Fibroblast of the aortic adventitia (primary cell): ENCODE measurements around the gene ARL13B. TPM values are rescaled to one million over a fixed set of nuclear protein-coding genes. Genes with fewer than 3 reads are reported as not detected.

Experiments used
- DNase-seq: peaks from one replicate; pipeline ENCODE4 v3.0.0-alpha.2; 2010; ENCODE audit warnings: low read depth
- H3K4me3 ChIP-seq: 2 replicates; pipeline ENCODE4 v1.5.1; 2011; ENCODE audit warnings: low read depth, mild to moderate bottlenecking, control low read depth, low read length, moderate library complexity
- small RNA-seq: library from RNA; depleted of rRNA; stranded (forward); fragments of <200 nt; gene quantifications from one replicate; pipeline ENCODE3, GENCODE V24; 2012
- total RNA-seq: library from RNA; depleted of rRNA; stranded (reverse); fragments of >200 nt; gene quantifications from 2 replicates; pipeline ENCODE4 v1.2.3, GENCODE V29; 2012; ENCODE audit warnings: low replicate concordance
- TF ChIP-seq, protein P1 (sequence below): IDR thresholded peaks from 2 replicates; pipeline ENCODE4 v1.5.1; 2011; ENCODE audit warnings: mild to moderate bottlenecking, low read length, control low read depth, inconsistent platforms; ENCODE audit not compliant: insufficient read depth

ARL13B gene
- total RNA-seq, 1 donor, result 16.4 TPM

DNA sequence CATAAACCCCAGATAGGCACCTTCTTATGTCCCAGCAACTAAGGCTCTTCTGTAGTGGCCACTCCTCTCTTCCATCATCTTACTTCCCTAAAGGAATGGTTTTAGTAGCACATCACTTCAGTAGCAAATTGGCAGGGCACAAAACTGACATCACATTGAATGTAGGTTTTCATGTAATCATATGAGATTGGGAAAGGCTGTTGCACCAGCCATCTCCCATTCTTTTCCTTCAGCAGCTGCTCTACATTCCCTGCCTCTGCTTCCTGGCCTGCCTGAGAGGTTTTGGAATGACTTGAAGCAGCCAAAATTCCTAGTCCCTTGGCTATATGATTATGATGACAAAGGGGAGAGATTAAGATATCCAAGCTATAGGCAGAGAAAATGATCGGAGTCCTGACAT lies 119.4 kb downstream of the ARL13B start:
- TF ChIP-seq, protein P1, sequence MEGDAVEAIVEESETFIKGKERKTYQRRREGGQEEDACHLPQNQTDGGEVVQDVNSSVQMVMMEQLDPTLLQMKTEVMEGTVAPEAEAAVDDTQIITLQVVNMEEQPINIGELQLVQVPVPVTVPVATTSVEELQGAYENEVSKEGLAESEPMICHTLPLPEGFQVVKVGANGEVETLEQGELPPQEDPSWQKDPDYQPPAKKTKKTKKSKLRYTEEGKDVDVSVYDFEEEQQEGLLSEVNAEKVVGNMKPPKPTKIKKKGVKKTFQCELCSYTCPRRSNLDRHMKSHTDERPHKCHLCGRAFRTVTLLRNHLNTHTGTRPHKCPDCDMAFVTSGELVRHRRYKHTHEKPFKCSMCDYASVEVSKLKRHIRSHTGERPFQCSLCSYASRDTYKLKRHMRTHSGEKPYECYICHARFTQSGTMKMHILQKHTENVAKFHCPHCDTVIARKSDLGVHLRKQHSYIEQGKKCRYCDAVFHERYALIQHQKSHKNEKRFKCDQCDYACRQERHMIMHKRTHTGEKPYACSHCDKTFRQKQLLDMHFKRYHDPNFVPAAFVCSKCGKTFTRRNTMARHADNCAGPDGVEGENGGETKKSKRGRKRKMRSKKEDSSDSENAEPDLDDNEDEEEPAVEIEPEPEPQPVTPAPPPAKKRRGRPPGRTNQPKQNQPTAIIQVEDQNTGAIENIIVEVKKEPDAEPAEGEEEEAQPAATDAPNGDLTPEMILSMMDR, result no peak
- DNase-seq, result peak; percentile 51
- no peak overlapping the region for H3K4me3 ChIP-seq

DNA sequence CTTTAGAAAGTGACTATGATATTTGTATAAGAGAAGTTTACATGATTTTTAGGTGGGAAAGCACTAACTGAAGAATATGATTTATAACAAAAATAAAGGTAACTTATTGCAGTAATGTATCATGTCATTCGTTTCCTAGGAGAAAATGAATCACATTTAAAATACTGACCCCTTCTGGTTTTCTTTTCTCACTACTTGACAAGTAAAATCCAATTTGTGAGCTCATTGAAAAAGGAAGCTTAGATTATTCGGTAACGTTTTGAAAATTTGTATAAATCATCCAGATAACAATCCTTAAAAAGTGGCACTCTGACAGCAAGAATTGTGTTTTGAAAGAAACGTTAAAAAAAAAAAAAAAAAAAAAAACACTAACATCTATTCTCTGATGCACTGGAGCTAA lies 121.9 kb downstream of the ARL13B start:
- TF ChIP-seq, protein P1, result peak; percentile 25
- peak; percentile 29 for DNase-seq
- no peak overlapping the region for H3K4me3 ChIP-seq

Small RNA genes lying within 50 kb of the gene (small RNA-seq; reads per million reads assigned to genes)
- gene RF00019, result not detected
- gene RNU6-511P, result not detected

Other genes with a start within 250 kb of the ARL13B start
- 57.1 and 109 TPM in 2 replicates for gene PROS1, start 6.3 kb upstream of the ARL13B start, total RNA-seq
- gene STX19, start 48.4 kb downstream of the ARL13B start, total RNA-seq, result not detected in 2 replicates
- gene DHFR2, start 82.8 kb downstream of the ARL13B start, total RNA-seq, result 3.7 and 6.9 TPM in 2 replicates
- gene NSUN3, start 82.9 kb downstream of the ARL13B start, total RNA-seq, result 16.4 and 17.8 TPM in 2 replicates